Renal pelvis (tissue), 12 donors: Measurements from ENCODE around the gene LPCAT2. TPM values are rescaled to one million over a fixed set of nuclear protein-coding genes. Genes with fewer than 3 reads are reported as not detected.
A peak's percentile ranks its signal among the peaks of the same experiment; 100 is the strongest.

Source experiments
- DNase-seq: peaks from one replicate; pipeline ENCODE4 v3.0.0-alpha.2; 2013
- long read RNA-seq, 16 experiments: transcript quantifications; one replicate each; lab custom pipeline, GENCODE V29; 2026
- polyA plus RNA-seq, 3 donors: library from polyadenylated mRNA; unstranded; fragments of 120-200 nt; gene quantifications; one replicate each; pipeline ENCODE4 v1.2.1, GENCODE V29; 2013; ENCODE audit not compliant: insufficient read length in 3 of 3

LPCAT2 gene, protein sequence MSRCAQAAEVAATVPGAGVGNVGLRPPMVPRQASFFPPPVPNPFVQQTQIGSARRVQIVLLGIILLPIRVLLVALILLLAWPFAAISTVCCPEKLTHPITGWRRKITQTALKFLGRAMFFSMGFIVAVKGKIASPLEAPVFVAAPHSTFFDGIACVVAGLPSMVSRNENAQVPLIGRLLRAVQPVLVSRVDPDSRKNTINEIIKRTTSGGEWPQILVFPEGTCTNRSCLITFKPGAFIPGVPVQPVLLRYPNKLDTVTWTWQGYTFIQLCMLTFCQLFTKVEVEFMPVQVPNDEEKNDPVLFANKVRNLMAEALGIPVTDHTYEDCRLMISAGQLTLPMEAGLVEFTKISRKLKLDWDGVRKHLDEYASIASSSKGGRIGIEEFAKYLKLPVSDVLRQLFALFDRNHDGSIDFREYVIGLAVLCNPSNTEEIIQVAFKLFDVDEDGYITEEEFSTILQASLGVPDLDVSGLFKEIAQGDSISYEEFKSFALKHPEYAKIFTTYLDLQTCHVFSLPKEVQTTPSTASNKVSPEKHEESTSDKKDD
- polyA plus RNA-seq, result 10 to 100 TPM in 1 of 3 donors, 1 to 10 TPM in 2; 8.0 to 10.8 (median 8.1) TPM
- long read RNA-seq, donor 1, full-length matches to known transcripts, result 4 of 4 reads
- long read RNA-seq, donor 1, partial matches to known transcripts, result 0 of 4 reads
- long read RNA-seq, donor 1, other reads (novel, unspliced or antisense), result 0 of 4 reads
- long read RNA-seq, donor 2, result 0 reads
- long read RNA-seq, donor 3, full-length matches to known transcripts, result 2 of 7 reads
- long read RNA-seq, donor 3, partial matches to known transcripts, result 5 of 7 reads
- long read RNA-seq, donor 3, other reads (novel, unspliced or antisense), result 0 of 7 reads
- long read RNA-seq, donor 4, result 0 reads
- long read RNA-seq, donor 5, result 0 reads
- long read RNA-seq, donor 6, result 0 reads
- long read RNA-seq, donor 7, full-length matches to known transcripts, result 2 of 2 reads
- long read RNA-seq, donor 7, partial matches to known transcripts, result 0 of 2 reads
- long read RNA-seq, donor 7, other reads (novel, unspliced or antisense), result 0 of 2 reads
- long read RNA-seq, donor 8, full-length matches to known transcripts, result 1 of 1 reads
- long read RNA-seq, donor 8, partial matches to known transcripts, result 0 of 1 reads
- long read RNA-seq, donor 8, other reads (novel, unspliced or antisense), result 0 of 1 reads
- long read RNA-seq, donor 9, full-length matches to known transcripts, result 1 of 1 reads
- long read RNA-seq, donor 9, partial matches to known transcripts, result 0 of 1 reads
- long read RNA-seq, donor 9, other reads (novel, unspliced or antisense), result 0 of 1 reads
- long read RNA-seq, donor 10, full-length matches to known transcripts, result 4 of 4 reads
- long read RNA-seq, donor 10, partial matches to known transcripts, result 0 of 4 reads
- long read RNA-seq, donor 10, other reads (novel, unspliced or antisense), result 0 of 4 reads
- long read RNA-seq, donor 11, result 0 reads
- long read RNA-seq, donor 12, result 0 reads
- long read RNA-seq, donor 13, full-length matches to known transcripts, result 3 of 3 reads
- long read RNA-seq, donor 13, partial matches to known transcripts, result 0 of 3 reads
- long read RNA-seq, donor 13, other reads (novel, unspliced or antisense), result 0 of 3 reads
- long read RNA-seq, donor 14, result 0 reads
- long read RNA-seq, donor 15, result 0 reads
- long read RNA-seq, donor 16, full-length matches to known transcripts, result 2 of 2 reads
- long read RNA-seq, donor 16, partial matches to known transcripts, result 0 of 2 reads
- long read RNA-seq, donor 16, other reads (novel, unspliced or antisense), result 0 of 2 reads

DNA sequence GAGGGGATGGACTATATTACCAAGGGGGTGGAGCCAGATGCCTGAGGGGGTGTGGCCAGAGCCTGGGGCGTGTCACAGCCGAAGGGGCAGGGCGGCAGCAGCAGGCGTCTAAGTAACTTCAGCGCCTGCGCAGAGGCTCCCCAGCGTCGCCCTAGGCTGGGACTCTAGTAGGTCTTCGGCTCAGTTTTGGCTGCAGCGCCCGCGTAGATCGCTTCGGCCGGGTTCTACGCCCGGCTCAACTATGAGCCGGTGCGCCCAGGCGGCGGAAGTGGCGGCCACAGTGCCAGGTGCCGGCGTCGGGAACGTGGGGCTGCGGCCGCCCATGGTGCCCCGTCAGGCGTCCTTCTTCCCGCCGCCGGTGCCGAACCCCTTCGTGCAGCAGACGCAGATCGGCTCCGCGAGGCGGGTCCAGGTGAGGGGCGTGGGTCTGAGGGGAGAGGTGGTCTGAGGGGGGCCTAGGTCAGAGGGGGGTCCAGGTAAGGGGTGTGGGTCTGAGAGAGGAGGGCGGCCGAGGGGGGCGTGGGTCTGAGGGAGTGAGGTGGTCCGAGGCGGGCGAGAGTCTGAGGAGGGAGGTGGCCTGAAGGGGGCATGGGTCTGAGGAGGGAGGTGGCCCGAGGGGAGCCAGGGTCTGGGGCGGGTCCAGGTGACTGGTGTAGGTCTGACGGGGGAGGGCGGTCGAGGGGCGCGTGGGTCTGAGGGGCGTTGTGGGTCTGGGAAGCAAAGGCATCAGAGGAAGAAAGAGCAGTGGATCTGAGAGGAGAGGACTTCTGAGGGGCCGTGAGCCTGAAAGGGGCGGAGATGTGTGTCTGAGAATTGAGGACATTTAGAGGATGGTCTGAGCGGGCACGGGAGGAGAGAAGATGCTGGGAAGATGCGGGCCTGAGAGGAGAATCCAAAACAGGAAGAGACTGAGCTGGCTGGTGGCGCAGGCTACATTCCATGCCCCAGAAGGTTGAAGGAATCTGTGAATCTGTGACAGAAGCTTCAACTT is at the start of gene LPCAT2:
TSS of gene LPCAT2 (plus strand) at position 132 of the 991 bp plus-strand sequence. CDS start at position 242, 110 bp downstream.
- DNase-seq, result peak; percentile 76

GRCh38 chr16:55462241-55462640 is 46.6 kb upstream of the LPCAT2 start:
- DNase-seq, result no peak

DNA sequence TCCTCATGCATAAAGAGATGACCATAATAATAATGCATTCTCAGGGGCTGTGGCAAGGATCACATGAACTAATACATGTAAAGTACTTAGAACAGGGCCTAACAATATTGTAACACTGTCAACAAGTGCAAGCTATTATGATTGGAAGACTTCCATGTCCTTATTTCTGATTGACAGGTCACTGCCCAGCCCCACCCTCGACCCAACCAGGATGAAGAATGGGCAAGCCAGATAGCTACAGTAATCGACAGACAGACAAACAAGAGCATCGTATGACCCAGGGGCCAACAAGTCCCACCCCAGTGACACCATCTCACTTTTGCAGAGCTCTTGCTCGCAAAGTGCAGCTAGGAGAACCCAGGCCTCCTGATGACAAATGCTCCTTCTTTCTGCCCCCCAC is 44.5 kb upstream of the LPCAT2 start:
- DNase-seq, result no peak

DNA sequence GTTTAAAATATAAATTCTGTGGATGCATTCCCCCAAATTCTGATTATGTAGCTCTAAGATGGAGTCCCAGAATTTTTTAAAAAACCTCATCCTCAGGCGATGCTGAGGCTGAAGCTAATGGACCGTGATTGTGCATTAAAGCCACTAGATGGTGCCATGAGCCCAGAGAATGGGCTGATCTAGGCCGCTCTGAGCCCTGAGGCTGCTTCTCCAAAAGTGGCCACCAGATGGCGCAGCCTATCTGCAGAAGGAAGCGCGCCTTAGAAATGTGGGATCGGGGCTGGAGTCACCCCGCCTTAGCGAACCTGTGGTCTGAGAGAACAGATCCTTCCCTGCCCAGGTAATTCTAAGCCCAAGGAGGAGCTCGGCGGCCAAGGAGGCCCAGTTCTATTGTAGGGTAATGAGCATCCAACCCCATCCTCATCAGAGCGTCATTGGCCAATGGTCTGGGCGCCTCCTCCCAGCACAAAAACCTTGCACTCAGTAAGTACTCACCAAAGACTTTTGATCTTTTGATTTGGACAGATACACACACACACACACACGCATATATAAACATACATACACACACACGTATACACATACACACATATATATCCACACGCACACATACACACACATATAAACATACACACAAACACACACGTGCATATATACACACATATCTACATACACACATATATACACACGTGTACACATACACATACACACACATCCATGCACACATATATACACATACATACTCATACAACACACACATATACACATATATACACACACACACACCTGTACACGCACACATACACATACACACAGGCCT is 43.6 kb upstream of the LPCAT2 start:
- DNase-seq, result peak; percentile 82

GRCh38 chr16:55466209-55466608 is 42.7 kb upstream of the LPCAT2 start:
- DNase-seq, result no peak

DNA sequence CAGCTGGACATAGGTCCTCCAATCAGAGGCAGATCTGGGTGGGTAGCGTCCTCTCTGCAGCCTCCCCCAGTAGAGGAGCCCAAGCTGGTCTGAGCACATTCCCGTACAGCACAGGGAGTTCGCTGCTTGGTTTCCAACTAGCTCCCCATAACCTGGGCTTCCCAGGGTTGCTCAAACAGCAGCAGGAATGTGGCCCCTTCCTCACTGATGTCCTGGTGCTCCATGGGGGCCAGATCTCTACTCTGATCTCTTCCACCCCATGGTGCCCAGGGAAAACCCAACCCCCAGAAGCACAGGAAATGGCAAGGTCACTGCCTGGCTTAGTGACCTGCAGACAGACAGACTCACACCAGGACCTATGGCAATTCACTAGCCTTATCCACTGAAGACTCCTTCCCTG is 41.0 kb upstream of the LPCAT2 start:
- DNase-seq, result no peak

DNA sequence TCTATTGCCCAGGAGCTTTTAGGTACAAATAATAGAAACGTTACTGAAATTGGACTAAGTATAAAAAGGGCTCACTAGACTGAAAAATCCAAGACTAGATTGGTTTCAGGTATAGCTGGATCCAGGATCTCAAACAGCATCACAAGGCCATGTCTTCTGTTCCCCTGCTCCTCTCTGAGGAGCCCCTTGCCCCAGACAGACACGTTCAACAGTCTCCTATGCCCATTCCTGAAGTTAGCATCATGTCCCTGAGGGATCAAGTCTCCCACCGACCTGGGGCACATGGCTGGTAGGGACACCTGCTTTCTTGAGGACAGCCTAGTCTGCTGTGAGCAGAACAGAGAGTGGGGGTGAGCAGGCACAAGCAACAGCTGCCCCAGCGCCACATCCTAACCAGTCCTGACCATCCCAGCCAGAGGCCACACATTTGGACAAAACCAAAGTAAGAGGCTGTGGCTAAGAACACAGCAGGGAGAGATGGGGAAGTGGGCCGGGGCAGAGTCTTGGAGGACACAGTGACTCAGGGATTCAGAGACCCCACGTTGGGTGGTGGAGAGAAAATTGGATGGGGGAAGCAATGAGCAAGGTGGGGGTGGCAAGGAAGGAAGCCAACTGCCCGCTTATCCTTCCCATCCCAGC is 40.4 kb upstream of the LPCAT2 start:
- DNase-seq, result no peak

DNA sequence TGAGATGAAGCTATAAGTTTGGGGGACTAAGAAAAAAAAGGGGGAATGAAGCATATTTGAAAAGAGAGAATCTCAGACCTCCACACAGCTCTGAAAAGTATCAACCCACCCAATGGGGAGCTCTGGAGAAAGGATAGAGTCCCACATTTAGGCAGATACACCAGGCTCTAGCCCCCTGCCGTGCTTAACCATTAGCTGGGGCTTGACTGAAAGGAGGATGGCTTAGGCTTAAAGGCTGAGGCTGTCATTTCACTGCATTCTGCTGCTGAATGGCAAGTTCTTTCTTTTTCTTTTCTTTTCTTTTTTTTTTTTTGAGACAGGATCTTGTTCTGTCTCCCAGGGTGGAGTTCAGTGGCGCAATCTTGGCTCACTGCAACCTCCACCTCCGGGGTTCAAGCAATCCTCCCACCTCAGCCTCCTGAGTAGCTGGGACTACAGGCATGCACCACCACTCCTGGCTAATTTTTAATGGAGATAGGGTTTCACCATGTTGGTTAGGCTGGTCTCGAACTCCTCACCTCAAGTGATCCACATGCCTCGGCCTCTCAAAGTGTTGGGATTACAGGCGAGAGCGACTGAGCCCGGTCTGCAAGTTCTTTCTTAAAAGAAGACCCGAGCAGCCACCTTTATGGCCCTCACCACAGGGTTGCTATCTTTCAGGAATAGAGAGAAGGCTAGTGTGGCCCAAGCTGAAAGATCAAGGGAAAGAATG is 38.9 kb upstream of the LPCAT2 start:
- no peak for DNase-seq

DNA sequence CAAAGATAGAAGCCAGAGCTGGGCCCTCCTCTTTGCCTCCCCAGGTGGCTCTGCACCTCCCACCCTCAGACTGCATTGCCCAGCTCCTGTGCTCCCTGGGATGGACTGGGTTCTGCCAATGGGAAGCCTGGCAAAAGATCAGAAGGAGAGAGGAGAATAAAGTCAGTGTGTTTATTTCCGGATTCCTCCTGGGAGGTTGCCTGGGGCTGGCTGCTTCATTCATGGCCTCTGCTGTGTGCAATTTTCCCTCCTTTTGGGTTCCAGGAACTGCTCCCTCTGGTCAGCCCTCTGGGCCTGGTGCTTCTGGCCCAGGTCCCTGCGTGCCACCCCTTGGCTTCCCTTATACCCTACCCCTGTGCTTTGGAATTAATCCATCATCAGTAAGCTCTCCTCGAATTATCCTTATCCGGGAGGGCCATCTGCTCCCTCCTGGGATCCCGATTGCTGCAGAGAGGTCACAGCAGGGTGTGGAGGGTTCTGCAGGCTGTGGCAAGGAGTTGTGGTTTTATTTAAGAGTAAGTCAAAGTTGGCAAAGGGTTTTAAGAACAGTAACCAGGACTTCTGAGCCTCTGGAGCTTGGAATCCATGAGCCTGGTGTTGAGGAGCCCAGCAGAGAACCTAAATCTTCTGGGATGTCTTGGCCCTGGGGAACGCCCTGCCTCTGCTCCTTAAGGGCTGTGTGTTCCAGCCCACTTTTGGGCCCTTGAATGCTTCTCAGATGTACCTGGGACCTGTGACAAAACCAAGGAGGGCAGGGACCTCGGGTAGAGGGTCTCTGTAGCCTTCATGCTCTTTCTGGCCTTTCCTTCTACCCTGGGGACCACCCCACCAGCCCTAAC is 38.1 kb upstream of the LPCAT2 start:
- DNase-seq, result no peak

GRCh38 chr16:55471448-55472097 is 37.3 kb upstream of the LPCAT2 start:
- no peak for DNase-seq

- DNase-seq, result no peak
These were observed 35.3 kb upstream of the LPCAT2 start for GRCh38 chr16:55473587-55473986.

GRCh38 chr16:55474821-55475220 is 34.1 kb upstream of the LPCAT2 start:
- no peak for DNase-seq

- DNase-seq, result no peak
These were observed 33.0 kb upstream of the LPCAT2 start for GRCh38 chr16:55475919-55476318.

GRCh38 chr16:55476625-55477533 is 32.0 kb upstream of the LPCAT2 start:
- no peak for DNase-seq

DNA sequence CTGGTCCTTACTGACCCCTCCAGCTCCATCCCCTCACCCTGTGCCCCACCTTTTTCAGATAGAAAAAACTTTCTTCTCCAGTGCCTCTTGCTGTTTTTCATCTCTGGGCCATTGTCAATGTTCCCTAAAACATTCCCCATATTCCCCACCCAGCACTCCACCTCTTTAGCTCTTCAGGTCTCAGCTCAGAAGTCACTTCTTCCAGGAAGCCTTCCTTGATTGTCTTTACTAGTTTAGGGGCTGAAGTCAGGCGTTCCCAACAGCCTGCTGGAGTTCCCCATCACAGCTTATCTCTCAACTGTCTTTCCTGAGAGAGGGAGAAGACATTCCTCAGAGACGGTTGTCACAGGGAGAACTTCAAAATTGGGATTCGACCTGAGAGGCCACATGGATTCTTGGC is 31.1 kb upstream of the LPCAT2 start:
- DNase-seq, result no peak
